Spleen (tissue), 7 donors: Measurements from ENCODE around the gene SRCIN1.

Experiments
- CTCF ChIP-seq, 11 experiments: fragments of 200-600 bp in 7 of 11; fragments of 450-650 bp in 4 of 11; sonication (generic) in 4 of 11; IDR thresholded peaks in 8 of 11; conservative IDR thresholded peaks in 3 of 11; 1 replicate in 7 of 11; 2 replicates in 4 of 11; pipeline versions ENCODE4 v1.4.0 to v1.8.0; 2016 to 2021; ENCODE audit warnings: antibody characterized with exemption in 11 of 11, inconsistent platforms in 4 of 11, mild to moderate bottlenecking in 1 of 11
- POLR2A ChIP-seq, 3 donors: fragments of 450-650 bp; IDR thresholded peaks; one replicate each; pipeline ENCODE4 v1.5.1; 2017; ENCODE audit warnings: antibody characterized with exemption in 3 of 3, mild to moderate bottlenecking in 1 of 3
- donor health status: DM: no; HTN: no; CAD: no; lungs with moderate emphysema.
- donor health status: DM: no; HTN: no; CAD: no.
- donor health status: DM: no; HTN: no; CAD: no.

- TF ChIP-seq CTCF (IDR thresholded peaks at IDR 0.05 in 8 of 11, conservative IDR thresholded peaks at IDR 0.05 in 3 of 11) (no peak), POLR2A (IDR thresholded peaks at IDR 0.05) (no peak)
Measured at GRCh38 chr17:38545531-38546225, 60.1 kb downstream of the SRCIN1 start.
